Fibroblast of mammary gland (primary cell): ENCODE measurements around the gene OR6F1.

Experiments
- DNase-seq: peaks from one replicate; pipeline ENCODE4 v3.0.0-alpha.2; 2010; ENCODE audit warnings: low read depth
- H3K4me3 ChIP-seq: 2 replicates; pipeline ENCODE4 v1.5.1; 2011; ENCODE audit warnings: low read depth, mild to moderate bottlenecking, low read length, moderate library complexity; ENCODE audit not compliant: control insufficient read depth
- TF ChIP-seq, protein P1 (sequence below): conservative IDR thresholded peaks from 2 replicates; pipeline ENCODE4 v1.5.1; 2011; ENCODE audit warnings: low read depth, low read length, inconsistent platforms; ENCODE audit not compliant: control insufficient read depth, insufficient read depth

Gene OR6F1

DNA sequence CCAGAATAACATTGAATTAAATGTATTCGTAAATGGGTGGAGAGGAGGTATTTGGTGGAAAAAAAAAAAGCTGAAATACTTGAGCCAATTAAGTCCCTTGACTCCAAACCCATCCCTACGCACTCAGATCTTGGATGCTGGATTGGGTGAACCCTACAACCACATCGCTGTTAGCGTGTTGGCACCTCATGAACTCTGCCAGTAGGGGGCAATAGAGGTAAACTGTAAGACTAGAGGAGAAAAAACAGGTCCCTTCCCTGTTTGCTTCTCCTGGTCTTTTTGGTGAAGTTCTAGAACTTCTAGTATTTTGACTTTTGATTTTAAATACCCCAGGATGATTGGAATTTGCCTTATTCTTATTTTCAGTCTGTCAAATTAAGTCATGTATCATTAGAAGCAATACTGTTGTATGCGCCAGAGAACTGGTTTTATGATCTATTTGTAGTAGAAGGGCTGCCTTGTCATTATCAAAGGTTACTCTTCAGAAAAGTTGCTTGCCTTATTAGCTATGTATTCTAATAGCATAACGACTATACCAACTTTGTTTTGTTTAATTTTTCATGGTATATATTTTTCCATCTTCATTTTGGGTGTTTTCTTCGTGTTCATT is 35.1 kb downstream of the OR6F1 start:
- TF ChIP-seq, protein P1, sequence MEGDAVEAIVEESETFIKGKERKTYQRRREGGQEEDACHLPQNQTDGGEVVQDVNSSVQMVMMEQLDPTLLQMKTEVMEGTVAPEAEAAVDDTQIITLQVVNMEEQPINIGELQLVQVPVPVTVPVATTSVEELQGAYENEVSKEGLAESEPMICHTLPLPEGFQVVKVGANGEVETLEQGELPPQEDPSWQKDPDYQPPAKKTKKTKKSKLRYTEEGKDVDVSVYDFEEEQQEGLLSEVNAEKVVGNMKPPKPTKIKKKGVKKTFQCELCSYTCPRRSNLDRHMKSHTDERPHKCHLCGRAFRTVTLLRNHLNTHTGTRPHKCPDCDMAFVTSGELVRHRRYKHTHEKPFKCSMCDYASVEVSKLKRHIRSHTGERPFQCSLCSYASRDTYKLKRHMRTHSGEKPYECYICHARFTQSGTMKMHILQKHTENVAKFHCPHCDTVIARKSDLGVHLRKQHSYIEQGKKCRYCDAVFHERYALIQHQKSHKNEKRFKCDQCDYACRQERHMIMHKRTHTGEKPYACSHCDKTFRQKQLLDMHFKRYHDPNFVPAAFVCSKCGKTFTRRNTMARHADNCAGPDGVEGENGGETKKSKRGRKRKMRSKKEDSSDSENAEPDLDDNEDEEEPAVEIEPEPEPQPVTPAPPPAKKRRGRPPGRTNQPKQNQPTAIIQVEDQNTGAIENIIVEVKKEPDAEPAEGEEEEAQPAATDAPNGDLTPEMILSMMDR, result peak; percentile 76
- peak; percentile 43 for DNase-seq
- H3K4me3 ChIP-seq, result no peak overlapping the region

DNA sequence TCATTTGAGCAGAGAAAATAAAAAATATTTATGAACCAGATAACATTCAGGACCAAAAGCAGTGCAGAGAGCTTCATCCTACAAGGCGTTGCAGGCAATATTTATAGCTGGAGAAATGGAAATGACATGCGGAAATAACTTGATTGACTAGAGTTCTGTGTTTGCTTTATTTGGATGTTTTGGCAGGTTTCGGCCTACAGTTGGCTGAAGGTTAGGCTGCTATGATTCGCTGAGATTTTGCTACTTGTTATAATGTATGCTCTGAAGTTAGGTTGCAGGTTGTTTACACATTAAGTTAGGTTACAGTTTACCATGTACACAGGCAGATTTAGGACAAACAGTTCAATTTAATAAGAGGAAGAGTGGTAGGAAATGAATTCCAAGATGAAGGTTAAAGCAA is 36.3 kb downstream of the OR6F1 start:
- no peak for DNase-seq
- TF ChIP-seq, protein P1, result no peak
- H3K4me3 ChIP-seq, result no peak overlapping the region

DNA sequence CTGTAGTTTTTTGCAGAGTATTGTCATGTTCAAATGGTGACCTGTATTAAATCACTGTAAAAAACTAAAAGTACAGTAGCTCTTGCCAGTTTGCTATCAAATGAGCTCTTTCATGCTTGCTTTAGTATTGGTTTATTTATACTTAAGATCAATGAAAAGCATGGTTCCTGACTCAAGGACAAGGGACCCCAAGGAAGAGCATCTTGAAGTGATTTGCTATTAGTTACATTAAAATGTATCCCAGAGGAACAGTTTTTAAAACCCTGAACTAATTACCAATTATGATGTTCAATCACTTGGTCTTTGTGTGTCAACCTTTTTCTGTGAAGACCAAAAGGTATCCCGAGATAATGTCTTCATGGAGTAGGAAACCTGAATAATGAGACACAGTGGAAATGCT is 36.8 kb downstream of the OR6F1 start, which contains the start of gene OR13G1:
TSS of gene OR13G1 (minus strand) at position 101 of the 400 bp plus-strand sequence. CDS start 6,698 bp downstream, outside the sequence.
- TF ChIP-seq, protein P1, result no peak
- H3K4me3 ChIP-seq, result no peak within 1 kb of the TSS
- no peak for DNase-seq

- H3K4me3 ChIP-seq, result no peak overlapping the region
- TF ChIP-seq, protein P1, result no peak
- DNase-seq, result no peak
Observed at GRCh38 chr1:247669225-247669624, 47.2 kb downstream of the OR6F1 start.
